Measurements from ENCODE around the gene AHRR.
"Not testable (repeated sequence)": the region's sequence is repeated elsewhere in the genome, so short reads cannot be mapped to it uniquely, and the experiment has no call there.

The AHRR gene

DNA sequence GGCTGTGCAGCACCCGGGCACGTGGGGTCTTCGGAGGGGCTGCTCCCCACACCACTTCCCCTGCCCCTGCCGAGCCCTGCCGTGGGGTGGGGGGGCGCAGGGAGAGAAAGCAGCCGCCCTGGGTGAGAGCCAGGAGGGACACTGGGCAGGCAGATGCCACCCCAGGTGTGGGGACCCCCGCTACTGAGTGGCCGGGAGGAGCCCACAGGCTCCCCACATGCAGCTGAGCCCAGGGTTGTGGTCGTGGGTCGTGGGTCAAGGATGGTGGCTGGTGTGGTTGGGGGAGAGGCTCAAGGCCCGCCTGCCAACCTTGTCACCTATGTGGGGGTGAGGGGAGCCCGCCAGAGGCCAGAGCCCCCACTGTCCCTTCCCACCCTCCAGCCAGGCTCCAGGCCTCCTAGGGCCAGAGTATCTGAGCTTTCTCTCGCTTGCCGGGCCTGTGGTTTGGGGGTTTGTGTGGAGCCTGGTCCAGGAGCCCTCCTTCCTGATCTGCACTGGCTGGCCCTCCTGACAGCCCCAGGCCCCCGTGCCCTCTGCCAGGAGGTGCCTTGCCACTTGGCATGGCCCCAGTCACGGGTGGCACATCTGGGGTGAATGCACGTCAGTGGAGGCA lies 157.0 kb downstream of the AHRR start:
- DNase-seq, result no peak

GRCh38 chr5:478982-479535 lies 157.5 kb downstream of the AHRR start:
- DNase-seq, result no peak

- DNase-seq, result no peak
Measured at GRCh38 chr5:479566-480319, 158.2 kb downstream of the AHRR start.

DNA sequence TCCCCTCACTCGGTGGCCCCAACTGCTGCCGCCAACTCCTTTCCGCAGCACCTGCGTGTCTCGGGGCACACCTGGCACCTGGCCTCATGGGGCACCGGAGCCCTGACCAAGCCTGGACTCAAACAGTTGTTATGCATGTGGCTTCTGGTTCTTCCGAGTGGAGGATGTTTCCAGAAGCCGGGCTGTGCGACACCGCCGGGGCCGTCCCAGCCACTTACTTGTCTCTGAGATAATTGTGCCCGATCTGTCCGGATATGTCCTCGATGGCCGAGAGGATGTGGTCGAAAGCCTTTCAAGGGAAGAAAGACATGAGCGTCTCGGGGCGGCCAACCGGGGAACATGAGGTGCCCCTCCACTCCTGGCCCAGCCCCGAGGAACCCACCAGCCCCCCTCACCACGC lies 159.8 kb downstream of the AHRR start:
- no peak for DNase-seq

- no peak for DNase-seq
Measured at GRCh38 chr5:482021-482420, 160.5 kb downstream of the AHRR start.

GRCh38 chr5:482506-482905 lies 161.0 kb downstream of the AHRR start:
- DNase-seq, result no peak

- DNase-seq, result no peak
Measured at GRCh38 chr5:483011-483410, 161.5 kb downstream of the AHRR start.

DNA sequence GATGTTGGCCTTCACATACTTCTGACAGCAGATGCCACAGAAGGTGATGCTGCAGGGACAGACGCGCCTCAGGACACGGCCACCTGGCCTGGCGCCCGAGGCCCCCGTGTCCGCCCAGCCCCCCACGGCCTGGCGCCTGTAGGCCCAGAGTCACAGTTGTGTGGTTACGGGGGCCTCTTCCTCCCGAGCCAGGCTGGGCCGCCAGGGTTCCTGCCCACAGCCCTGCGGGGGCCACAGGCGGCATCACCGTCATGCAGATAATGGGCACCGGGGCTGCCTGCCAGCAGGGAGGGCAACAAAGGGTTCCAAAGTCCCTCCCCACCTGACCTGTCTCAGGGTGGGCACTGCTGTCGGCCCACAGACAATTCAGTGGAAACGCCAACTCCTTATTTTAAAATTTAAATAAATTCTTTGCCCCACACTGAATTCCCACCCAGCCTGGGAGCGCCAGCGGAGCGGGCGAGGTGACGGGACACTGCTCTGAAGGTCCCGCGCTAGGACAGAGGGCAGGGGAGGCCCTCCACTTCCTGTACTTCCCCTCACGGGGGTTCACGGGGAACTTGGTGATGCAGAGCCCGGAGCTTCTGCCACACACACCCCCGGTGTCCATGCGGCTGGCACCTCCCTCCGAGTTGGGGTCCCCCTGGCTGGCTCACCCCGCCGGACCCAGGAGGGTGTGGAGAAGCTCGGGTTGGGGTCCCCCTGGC lies 162.1 kb downstream of the AHRR start:
- no peak for DNase-seq

GRCh38 chr5:484556-484955 lies 163.0 kb downstream of the AHRR start:
- no peak for DNase-seq

DNA sequence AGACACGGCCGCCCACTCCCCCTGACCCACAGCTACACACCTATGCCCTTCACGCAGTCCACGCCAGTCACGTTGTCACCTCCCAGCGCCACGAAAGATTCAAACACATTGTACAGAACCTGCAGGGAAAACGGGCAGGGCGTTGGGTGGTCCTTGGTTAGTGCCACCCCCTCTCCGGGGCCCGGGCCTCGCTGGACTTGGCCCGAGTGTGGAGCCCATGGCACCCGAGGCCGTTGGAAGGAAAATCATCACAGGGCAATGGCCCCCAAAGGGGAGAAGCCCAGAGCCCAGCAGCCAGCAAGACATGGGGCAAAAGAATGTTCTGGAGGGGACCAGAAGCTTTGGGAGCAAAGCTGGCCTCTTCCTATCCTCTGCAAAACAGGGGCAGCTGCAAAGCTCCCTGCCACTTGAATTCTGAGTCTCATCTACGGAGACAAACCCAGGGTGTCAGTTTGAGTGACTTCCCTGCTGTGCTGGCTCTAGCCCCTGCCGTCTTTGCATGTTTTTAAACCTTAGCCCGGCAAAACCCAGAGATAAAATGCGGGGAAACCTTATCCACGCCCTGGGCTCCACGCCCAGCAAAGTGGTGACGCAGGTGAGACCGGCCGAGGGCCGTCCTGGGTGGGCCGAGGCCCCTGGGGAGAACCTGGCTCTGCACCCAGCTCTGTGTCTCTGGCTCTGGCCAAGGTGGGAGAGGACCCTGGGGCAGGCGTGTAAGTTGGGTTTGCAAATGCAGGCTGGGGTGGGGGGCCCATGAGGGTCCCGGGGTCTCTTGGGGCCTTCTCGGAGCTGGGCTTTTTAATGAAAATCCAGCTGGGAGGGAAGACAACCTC lies 163.8 kb downstream of the AHRR start:
- no peak for DNase-seq

DNA sequence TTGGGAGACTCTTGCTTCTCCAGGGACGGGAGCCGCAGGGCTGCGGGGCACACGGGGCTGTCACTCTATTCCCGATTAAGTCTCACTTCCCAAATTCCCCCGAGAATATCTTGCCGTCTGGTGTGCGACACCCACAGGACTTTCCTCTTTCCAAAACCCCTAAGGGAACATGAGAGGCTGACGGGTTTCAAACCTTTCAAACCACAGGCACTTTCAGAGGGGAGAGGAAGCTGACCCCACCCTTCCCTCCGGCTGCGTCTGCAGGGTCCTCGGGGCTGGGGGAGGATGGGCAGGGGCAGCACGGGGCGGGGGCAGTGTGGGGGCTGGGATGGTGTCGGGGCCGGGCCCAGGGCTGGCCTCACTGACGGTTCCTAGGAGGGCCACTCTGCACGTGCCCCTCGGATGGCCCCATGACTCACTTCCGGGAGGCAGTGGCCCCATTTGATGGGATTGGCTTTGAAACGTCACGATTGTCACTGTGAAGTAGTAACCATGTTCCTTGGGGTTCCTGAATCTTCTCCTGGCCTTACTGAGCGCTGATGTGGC lies 164.5 kb downstream of the AHRR start:
- DNase-seq, result no peak

- not testable (repeated sequence) for DNase-seq
Measured at GRCh38 chr5:486597-486996, 165.1 kb downstream of the AHRR start.

Data from NK-92 treated with Interleukin-12 subunit alpha and Interleukin-12 subunit beta, amount 100 ng/mL, for 24 hours (cell line).